GM04503 (cell line): ENCODE data around the gene MAML1.

Experiments
- DNase-seq: peaks from one replicate; pipeline ENCODE4 v3.0.0-alpha.2; 2012; ENCODE audit warnings: low read depth

MAML1 gene

DNA sequence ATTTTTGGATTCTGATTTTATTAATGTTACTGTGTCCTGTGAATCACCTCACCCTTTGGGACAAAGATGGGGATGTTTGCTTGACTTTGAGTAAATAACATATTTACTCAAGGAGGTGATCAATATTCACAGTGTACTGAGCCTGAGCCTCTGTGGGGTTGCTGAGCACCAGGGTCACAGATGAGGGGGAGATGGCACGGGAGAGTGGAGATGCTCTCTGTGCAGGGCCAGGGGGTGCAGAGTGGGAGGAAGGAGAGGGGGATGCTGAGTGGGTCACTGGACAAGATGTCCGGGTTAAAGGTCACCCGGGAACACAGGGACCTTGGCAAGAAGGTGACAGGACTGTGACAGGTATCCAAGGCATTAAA is 92.1 kb downstream of the MAML1 start:
- DNase-seq: no peak

DNA sequence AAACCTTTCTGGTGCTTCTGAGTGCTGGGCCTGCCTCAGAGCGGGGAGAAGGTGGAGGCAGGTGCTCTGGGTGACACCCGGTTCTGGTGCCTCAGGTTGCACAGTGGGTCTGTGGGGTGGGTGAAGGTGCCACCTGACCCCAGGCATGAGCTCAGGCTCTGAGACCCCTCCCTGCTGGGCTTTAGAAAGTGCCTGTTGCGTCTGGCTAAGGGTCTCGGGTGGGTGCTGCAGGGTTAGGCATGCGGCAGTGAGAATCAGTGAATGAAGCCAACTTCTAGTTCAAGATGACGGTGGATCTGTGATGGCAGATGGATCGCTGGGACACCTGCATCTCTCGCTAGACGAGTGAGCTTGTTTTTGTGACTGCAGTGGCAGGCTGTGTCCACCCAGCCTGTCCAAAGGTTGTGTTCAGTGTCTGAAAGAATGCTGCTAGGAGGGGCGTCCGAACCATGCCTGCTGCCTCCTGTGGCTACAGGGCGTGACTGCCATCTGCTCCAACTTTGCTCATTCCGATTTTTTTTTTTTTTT is 93.1 kb downstream of the MAML1 start:
- no peak for DNase-seq
